ENCODE measurements around the gene MAP7D2. TPM values are rescaled to one million over a fixed set of nuclear protein-coding genes. Genes with fewer than 3 reads are reported as not detected.

The MAP7D2 gene
- total and polyA plus RNA-seq, 2 of the 13 experiments (the other 11 are each of a cell fraction or from before 2014, with no cell fraction given): 9.6 to 10.5 TPM

DNA sequence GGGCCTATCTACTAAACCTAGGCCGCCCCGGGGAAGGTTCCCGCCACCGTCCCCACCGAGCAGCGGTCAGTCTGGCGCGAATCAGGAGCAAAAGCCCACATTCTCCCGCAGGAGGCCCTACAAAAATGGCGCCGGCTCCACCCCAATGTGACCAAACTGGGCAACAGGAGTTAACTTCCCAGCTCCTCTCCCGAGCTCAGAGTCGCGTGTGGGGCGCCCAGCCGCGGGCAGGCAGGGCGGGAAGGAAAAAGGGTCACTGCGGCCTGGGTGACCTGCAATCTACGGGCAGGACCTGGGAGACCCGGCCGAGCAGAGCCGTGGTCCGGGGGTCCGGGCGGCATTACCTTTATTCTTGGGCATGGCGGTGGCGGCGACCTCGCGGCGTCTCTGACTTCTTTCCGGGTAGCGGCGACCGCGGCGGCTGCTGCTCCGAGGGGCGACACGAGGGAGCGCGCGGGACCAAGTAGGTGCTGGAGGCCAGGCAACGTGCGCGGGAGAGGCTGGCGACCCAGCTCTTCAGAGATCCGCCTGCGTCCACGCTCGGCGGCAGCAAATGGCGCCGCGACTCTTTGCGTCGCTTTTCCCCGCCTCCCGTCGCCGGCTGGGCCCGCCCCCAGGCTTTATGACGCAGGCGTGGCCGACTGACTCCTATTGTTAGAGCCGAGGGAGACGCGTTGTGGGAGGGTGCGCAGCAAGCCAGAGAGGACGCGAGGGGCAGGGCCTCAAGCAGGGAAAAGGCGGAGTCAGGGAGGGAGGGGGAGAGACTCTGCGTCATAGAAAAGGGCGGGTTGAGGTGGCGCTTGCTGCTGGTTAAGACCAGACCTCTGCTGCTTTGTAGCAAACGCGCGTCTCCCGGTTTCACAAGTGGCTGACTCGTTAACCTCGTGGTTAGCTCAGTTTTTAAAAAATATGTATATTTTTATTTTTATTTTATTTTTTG is 24.8 kb upstream of the MAP7D2 start, which contains the start of gene EIF1AX (continued):
- peak; percentile 29; the same call in 1 of the 2 replicates for TF ChIP-seq IKZF5 (CRISPR knock-in tag; IDR thresholded peaks at IDR 0.05)
- TF ChIP-seq POLR2AphosphoS5 (IDR thresholded peaks at IDR 0.05; ENCODE audit: low read depth, low read length): peak; percentile 36; the same call in 1 of the 2 replicates
- TF ChIP-seq ZNF770 (CRISPR knock-in tag; IDR thresholded peaks at IDR 0.05): peak; percentile 29; the same call in 1 of the 2 replicates
- TF ChIP-seq MYC (CRISPR knock-in tag; IDR thresholded peaks at IDR 0.05; ENCODE audit: borderline replicate concordance): peak; percentile 65; the same call in 1 of the 2 replicates
- 0 out of 2 replicates have a peak, but pooled peaks have one; percentile 30 for TF ChIP-seq TBX2 (CRISPR knock-in tag; IDR thresholded peaks at IDR 0.05; ENCODE audit: borderline replicate concordance)
- TF ChIP-seq SAFB2 (CRISPR knock-in tag; IDR thresholded peaks at IDR 0.05; ENCODE audit: borderline replicate concordance, low read depth): no peak
- TF ChIP-seq SAP130 (CRISPR knock-in tag; IDR thresholded peaks at IDR 0.05; ENCODE audit: low read depth): peak; percentile 73; the same call in 1 of the 2 replicates
- TF ChIP-seq SP4 (CRISPR knock-in tag; IDR thresholded peaks at IDR 0.05): peak; percentile 73
- TF ChIP-seq KLF6 (CRISPR knock-in tag; IDR thresholded peaks at IDR 0.05): peak; percentile 74; the same call in 1 of the 2 replicates
- no peak for TF ChIP-seq ZNF234 (CRISPR knock-in tag; conservative IDR thresholded peaks at IDR 0.05)
- TF ChIP-seq CREM (IDR thresholded peaks at IDR 0.05): peak; percentile 72
- no peak for TF ChIP-seq CREM (CRISPR knock-in tag; IDR thresholded peaks at IDR 0.05)
- TF ChIP-seq NFYB (CRISPR knock-in tag; IDR thresholded peaks at IDR 0.05): peak; percentile 44; the same call in 1 of the 2 replicates
- no peak for TF ChIP-seq ZFP1 (CRISPR knock-in tag; IDR thresholded peaks at IDR 0.05)
- no peak for TF ChIP-seq ONECUT2 (CRISPR knock-in tag; IDR thresholded peaks at IDR 0.05)
- TF ChIP-seq, protein P1, sequence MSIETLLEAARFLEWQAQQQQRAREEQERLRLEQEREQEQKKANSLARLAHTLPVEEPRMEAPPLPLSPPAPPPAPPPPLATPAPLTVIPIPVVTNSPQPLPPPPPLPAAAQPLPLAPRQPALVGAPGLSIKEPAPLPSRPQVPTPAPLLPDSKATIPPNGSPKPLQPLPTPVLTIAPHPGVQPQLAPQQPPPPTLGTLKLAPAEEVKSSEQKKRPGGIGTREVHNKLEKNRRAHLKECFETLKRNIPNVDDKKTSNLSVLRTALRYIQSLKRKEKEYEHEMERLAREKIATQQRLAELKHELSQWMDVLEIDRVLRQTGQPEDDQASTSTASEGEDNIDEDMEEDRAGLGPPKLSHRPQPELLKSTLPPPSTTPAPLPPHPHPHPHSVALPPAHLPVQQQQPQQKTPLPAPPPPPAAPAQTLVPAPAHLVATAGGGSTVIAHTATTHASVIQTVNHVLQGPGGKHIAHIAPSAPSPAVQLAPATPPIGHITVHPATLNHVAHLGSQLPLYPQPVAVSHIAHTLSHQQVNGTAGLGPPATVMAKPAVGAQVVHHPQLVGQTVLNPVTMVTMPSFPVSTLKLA (IDR thresholded peaks at IDR 0.05): 0 out of 2 replicates have a peak, but pooled peaks have one; percentile 7
- TF ChIP-seq DMAP1 (CRISPR knock-in tag; IDR thresholded peaks at IDR 0.05): peak; percentile 81
- TF ChIP-seq YEATS4 (CRISPR knock-in tag; IDR thresholded peaks at IDR 0.05; ENCODE audit: borderline replicate concordance): peak; percentile 35; the same call in 1 of the 2 replicates
- TF ChIP-seq ZNF652 (CRISPR knock-in tag; IDR thresholded peaks at IDR 0.05; ENCODE audit: borderline replicate concordance, low read depth): no peak
- peak; percentile 60 for TF ChIP-seq AGO2 (optimal IDR thresholded peaks at IDR 0.05; ENCODE audit: low read depth, low read length)
- peak; percentile 73 for TF ChIP-seq PHF8 (CRISPR knock-in tag; IDR thresholded peaks at IDR 0.05)
- 0 out of 2 replicates have a peak, but pooled peaks have one; percentile 53 for TF ChIP-seq ZBTB4 (CRISPR knock-in tag; IDR thresholded peaks at IDR 0.05; ENCODE audit: borderline replicate concordance)
- TF ChIP-seq ZNF124 (CRISPR knock-in tag; IDR thresholded peaks at IDR 0.05): 0 out of 2 replicates have a peak, but pooled peaks have one; percentile 27

Data from HepG2 (cell line).